CD4-positive, CD25-positive, alpha-beta regulatory T cell (primary cell): Measurements from ENCODE around the gene FOXC2. TPM values are rescaled to one million over a fixed set of nuclear protein-coding genes. Genes with fewer than 3 reads are reported as not detected.
A peak's percentile ranks its signal among the peaks of the same experiment; 100 is the strongest.

Experiments
- ATAC-seq, 2 donors: fragments of 150-1000 bp; cut with Tn5 transposase; one replicate each; pipeline ENCODE4 v1.10.0; 2021; ENCODE audit warnings: low read depth in 2 of 2, moderate number of reproducible peaks in 2 of 2, moderate library complexity in 1 of 2
- DNase-seq, 3 donors: peaks; one replicate each; pipeline versions ENCODE4 v3.0.0 to v3.0.0-alpha.2; 2012 to 2022; ENCODE audit warnings: mixed read lengths in 1 of 3
- H3K27ac ChIP-seq: one replicate; pipeline ENCODE4 v1.7.0; 2013; ENCODE audit warnings: mild to moderate bottlenecking, low read length; ENCODE audit not compliant: insufficient read depth, poor library complexity, severe bottlenecking
- H3K27me3 ChIP-seq: one replicate; pipeline ENCODE4 v1.7.0; 2013; ENCODE audit warnings: low read length; ENCODE audit not compliant: control insufficient read depth, insufficient read depth
- H3K36me3 ChIP-seq: one replicate; pipeline ENCODE4 v1.7.0; 2013; ENCODE audit warnings: mild to moderate bottlenecking, low read length, moderate library complexity; ENCODE audit not compliant: control insufficient read depth, insufficient read depth
- H3K4me1 ChIP-seq: 2 replicates; pipeline ENCODE4 v1.7.0; 2013; ENCODE audit warnings: mild to moderate bottlenecking, low read length; ENCODE audit not compliant: insufficient read depth, control insufficient read depth, poor library complexity, severe bottlenecking
- H3K4me3 ChIP-seq: one replicate; pipeline ENCODE4 v1.7.0; 2013; ENCODE audit warnings: low read depth, mild to moderate bottlenecking, low read length, moderate library complexity
- H3K9me3 ChIP-seq, 2 experiments: 1 replicate in 1 of 2; 2 replicates in 1 of 2; pipeline ENCODE4 v1.7.0; 2013; ENCODE audit warnings: low read length in 2 of 2, mild to moderate bottlenecking in 1 of 2, moderate library complexity in 1 of 2; ENCODE audit not compliant: control insufficient read depth in 2 of 2
- H3K27ac Mint-ChIP-seq, 3 donors: one replicate each; pipeline ENCODE4 v1.8.0; 2020 to 2022; ENCODE audit warnings: mild to moderate bottlenecking in 3 of 3, mixed read lengths in 3 of 3, moderate library complexity in 2 of 3
- H3K27me3 Mint-ChIP-seq: one replicate; pipeline ENCODE4 v1.8.0; 2022; ENCODE audit warnings: mild to moderate bottlenecking, mixed read lengths
- H3K36me3 Mint-ChIP-seq: one replicate; pipeline ENCODE4 v1.8.0; 2020; ENCODE audit warnings: mixed read lengths
- H3K4me1 Mint-ChIP-seq, 4 donors: one replicate each; pipeline ENCODE4 v1.8.0; 2020 to 2022; ENCODE audit warnings: mixed read lengths in 4 of 4, mild to moderate bottlenecking in 1 of 4
- H3K4me3 Mint-ChIP-seq, 4 donors: one replicate each; pipeline ENCODE4 v1.8.0; 2020 to 2022; ENCODE audit warnings: mild to moderate bottlenecking in 4 of 4, mixed read lengths in 4 of 4, moderate library complexity in 3 of 4
- H3K9me3 Mint-ChIP-seq, 7 donors: one replicate each; pipeline ENCODE4 v1.8.0; 2020 to 2022; ENCODE audit warnings: mixed read lengths in 7 of 7, mild to moderate bottlenecking in 3 of 7, moderate library complexity in 2 of 7
- polyA plus RNA-seq, 4 donors: library from polyadenylated mRNA; unstranded; fragments of 300-500 nt; fragmentation: Illumina TruSeq; gene quantifications; one replicate each; pipeline ENCODE4 v1.2.3, GENCODE V29; 2021
- total RNA-seq: library from RNA; stranded (reverse); gene quantifications from one replicate; pipeline ENCODE4 v1.2.3, GENCODE V29; 2022

Gene FOXC2
- total and polyA plus RNA-seq, 5 donors from 2014 or later = not detected

DNA sequence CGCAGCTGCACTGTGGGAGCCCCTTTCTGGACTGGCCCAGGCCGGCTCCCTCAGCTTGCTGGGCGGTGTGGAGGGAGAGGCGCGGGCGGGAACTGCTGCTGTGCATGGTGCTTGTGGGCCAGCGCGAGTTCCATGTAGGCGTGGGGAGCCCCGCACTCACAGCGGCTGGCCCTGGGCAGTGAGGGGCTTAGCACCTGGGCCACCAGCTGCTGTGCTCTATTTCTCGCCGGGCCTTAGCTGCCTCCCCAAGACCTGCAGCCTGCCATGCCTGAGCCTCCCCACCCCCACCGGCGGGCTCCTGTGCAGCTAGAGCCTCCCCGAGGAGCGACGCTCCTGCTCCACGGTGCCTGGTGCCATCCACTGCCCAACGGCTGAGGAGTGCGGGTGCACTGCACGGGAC, 13.3 kb upstream of the FOXC2 start:
- H3K4me1 Mint-ChIP-seq = peaks cover 12 to 37% (median 23%) of the 10 kb centered on the region in 4 donors
- Histone ChIP-seq H3K27me3 (no peaks in the 10 kb centered on the region), H3K4me1 (peaks cover 16% of the 10 kb centered on the region), H3K27ac (no peak overlapping the region), H3K36me3 (peaks cover 14% of the 10 kb centered on the region), H3K9me3 (no peaks in the 10 kb centered on the region), H3K4me3 (no peak overlapping the region)
- ATAC-seq = no peak
- H3K27ac Mint-ChIP-seq = no peak overlapping the region
- H3K4me3 Mint-ChIP-seq = peak overlapping the region in 3 of 4 donors; percentile 86 to 94 (median 91)
- DNase-seq = no peak
- H3K27me3 Mint-ChIP-seq = peaks cover 11% of the 10 kb centered on the region
- peaks cover 8% of the 10 kb centered on the region for H3K36me3 Mint-ChIP-seq
- H3K9me3 Mint-ChIP-seq = no peaks in the 10 kb centered on the region

DNA sequence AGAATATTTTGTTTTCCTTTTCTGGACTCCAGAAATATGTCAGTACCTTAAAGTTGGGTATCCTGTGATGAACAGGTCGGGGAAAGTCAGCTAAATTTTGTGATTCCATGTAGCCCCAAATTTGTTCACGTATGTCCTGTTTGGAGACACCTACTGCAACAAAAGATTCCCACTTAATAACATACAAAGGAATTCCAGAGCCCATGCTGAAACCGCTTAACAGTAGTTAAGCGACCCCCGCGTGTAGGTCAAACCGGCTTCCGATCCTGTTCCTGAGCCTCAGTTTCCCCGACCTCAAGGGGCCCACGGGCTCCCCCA, 12.1 kb upstream of the FOXC2 start:
- peak overlapping the region; percentile 89 for H3K27ac ChIP-seq
- H3K9me3 ChIP-seq = no peaks in the 10 kb centered on the region
- peak overlapping the region; percentile 93 for H3K4me3 ChIP-seq
- H3K36me3 Mint-ChIP-seq = peaks cover 7% of the 10 kb centered on the region
- peaks cover 0 to 2% (median 0%) of the 10 kb centered on the region in 7 donors for H3K9me3 Mint-ChIP-seq
- DNase-seq = peak in 1 of 3 donors; percentile 6
- H3K4me3 Mint-ChIP-seq = peak overlapping the region; percentile 91 to 99 (median 95)
- no peaks in the 10 kb centered on the region for H3K27me3 ChIP-seq
- H3K4me1 ChIP-seq = peaks cover 16% of the 10 kb centered on the region
- peaks cover 22% of the 10 kb centered on the region for H3K27me3 Mint-ChIP-seq
- H3K4me1 Mint-ChIP-seq = peaks cover 12 to 32% (median 22%) of the 10 kb centered on the region in 4 donors
- peak overlapping the region; percentile 95 to 99 (median 95) for H3K27ac Mint-ChIP-seq
- no peak for ATAC-seq
- H3K36me3 ChIP-seq = peaks cover 12% of the 10 kb centered on the region

DNA sequence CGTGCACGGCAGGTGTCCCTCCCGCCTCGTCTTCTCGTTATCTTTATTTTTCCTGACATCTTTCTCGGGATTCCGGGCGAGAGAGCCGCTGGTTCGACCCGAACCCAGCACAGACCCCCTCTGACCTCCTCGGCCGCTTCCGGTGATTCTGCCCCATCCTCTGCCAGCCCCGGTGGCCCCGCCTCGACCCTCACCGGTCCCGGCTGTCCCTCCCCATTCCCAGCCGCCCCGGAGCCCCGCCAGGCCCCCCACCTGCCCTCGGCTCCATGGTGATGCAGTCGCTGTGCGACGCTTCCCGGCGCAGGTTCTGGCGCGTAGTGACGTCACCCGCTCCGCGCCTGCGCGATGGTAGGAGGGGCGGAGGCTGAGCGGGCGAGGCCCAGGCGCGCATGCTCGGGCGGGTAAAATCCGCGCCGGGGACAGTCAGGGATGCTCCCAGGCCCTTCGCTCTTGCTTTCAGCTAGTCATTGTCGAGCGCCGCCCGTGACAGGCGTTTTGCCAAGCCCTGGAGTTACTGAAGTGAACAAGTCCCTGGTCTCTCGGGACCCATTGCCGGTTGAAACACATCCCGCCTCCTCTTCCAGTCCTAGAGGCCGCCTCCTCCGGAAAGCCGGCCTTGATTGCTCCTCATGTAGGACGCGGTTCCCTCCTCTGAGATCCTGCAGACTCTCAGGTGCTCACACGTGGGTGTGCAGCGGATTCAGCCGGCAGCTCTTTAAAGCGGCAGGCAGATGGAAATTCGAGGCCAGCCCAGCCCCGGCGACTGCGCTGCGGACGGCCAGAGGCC, 11.5 kb upstream of the FOXC2 start, which contains the start of gene MTHFSD:
Gene MTHFSD (minus strand): TSS at position 319 of the 787 bp plus-strand sequence. CDS start 51 bp downstream, at position 268.
- Histone ChIP-seq H3K9me3 (no peaks in the 10 kb centered on the region), H3K4me1 (peaks cover 16% of the 10 kb centered on the region), H3K27me3 (no peaks in the 10 kb centered on the region), H3K4me3 (peak within 1 kb of the TSS; percentile 93), H3K27ac (peak within 1 kb of the TSS; percentile 89), H3K36me3 (peaks cover 7% of the 10 kb centered on the region)
- Mint-ChIP-seq H3K4me1 (peaks cover 12 to 32% (median 22%) of the 10 kb centered on the region in 4 donors), H3K9me3 (peaks cover 0 to 2% (median 0%) of the 10 kb centered on the region in 7 donors), H3K27ac (peak within 1 kb of the TSS; percentile 95 to 99 (median 95)), H3K36me3 (peaks cover 7% of the 10 kb centered on the region), H3K27me3 (peaks cover 25% of the 10 kb centered on the region), H3K4me3 (peak within 1 kb of the TSS; percentile 91 to 99 (median 95))
- ATAC-seq (peak; percentile 86 to 88), DNase-seq (peak; percentile 91 to 95 (median 93))

DNA sequence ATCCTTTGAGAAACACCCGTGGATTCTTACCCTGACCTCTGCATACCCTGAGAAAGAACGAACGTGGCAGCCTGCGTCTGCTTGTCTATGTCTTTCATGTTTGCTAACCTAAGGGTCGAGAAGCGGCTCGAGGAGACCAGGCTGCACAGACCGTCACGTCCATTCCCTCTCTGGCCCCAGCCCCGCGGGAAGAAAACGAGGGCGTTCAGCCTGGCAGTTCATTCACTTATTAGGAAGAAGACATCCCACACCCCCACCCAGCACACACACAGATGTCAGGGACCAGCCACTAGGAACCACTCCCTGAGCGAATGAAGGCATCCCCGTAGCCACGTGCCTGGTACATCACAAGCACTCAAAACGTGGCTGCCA, 10.9 kb upstream of the FOXC2 start:
- ATAC-seq = no peak
- peaks cover 16% of the 10 kb centered on the region for H3K4me1 ChIP-seq
- Mint-ChIP-seq H3K4me3 (peak overlapping the region; percentile 91 to 99 (median 95)), H3K36me3 (peaks cover 7% of the 10 kb centered on the region), H3K9me3 (peaks cover 0 to 2% (median 0%) of the 10 kb centered on the region in 7 donors), H3K27ac (peak overlapping the region; percentile 95 to 99 (median 95)), H3K27me3 (peaks cover 28% of the 10 kb centered on the region), H3K4me1 (peaks cover 12 to 29% (median 22%) of the 10 kb centered on the region in 4 donors)
- DNase-seq = no peak
- no peaks in the 10 kb centered on the region for H3K27me3 ChIP-seq
- no peaks in the 10 kb centered on the region for H3K9me3 ChIP-seq
- H3K4me3 ChIP-seq = peak overlapping the region; percentile 82
- peaks cover 5% of the 10 kb centered on the region for H3K36me3 ChIP-seq
- peak overlapping the region; percentile 89 for H3K27ac ChIP-seq

DNA sequence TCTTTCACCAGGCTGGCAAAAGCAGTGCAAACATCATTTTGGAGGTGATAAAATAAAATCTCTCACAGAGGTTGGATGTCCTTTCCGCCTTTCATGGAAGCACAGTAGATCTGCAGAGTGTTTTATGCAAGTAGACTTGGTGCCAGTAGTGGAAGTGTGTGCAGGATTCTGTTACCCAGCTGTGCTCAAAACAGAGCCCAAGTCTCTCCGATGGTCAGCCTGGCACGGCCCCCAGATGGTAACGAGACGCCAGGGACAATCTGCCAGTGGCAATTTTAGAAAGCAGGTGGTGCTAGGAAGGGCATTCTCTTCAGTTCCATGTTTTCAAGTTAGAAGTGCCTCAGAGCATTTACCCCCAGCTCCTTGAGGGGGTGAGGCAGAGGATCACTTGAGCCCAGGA, 10.1 kb upstream of the FOXC2 start:
- H3K4me1 ChIP-seq = peaks cover 16% of the 10 kb centered on the region
- Mint-ChIP-seq H3K27ac (peak overlapping the region in 1 of 3 donors; percentile 99), H3K36me3 (peaks cover 7% of the 10 kb centered on the region), H3K27me3 (peaks cover 34% of the 10 kb centered on the region), H3K4me3 (peak overlapping the region in 2 of 4 donors; percentile 57 to 99), H3K4me1 (peaks cover 12 to 29% (median 22%) of the 10 kb centered on the region in 4 donors), H3K9me3 (peaks cover 0 to 2% (median 0%) of the 10 kb centered on the region in 7 donors)
- peaks cover 2% of the 10 kb centered on the region for H3K27me3 ChIP-seq
- no peaks in the 10 kb centered on the region for H3K9me3 ChIP-seq
- H3K27ac ChIP-seq = no peak overlapping the region
- peaks cover 4% of the 10 kb centered on the region for H3K36me3 ChIP-seq
- no peak overlapping the region for H3K4me3 ChIP-seq
- ATAC-seq (no peak), DNase-seq (no peak)

DNA sequence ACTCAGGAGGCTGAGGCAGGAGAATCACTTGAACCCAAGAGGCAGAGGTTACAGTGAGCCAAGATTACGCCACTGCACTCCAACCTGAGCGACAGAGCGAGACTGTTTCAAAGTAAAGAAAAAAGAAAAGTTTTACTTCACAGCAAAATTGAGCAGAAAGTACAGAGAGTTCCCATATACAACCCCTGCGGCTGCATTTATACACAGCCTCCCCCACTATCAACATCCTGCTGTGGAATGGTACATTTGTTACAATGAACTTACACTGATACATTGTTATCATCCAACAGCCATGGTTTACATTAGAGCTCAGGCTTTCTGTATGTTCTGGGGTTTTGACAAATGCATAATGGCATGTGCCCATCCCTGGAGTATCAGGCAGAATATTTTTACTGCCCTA, 9.0 kb upstream of the FOXC2 start:
- peak overlapping the region in 1 of 3 donors; percentile 34 for H3K27ac Mint-ChIP-seq
- H3K4me3 Mint-ChIP-seq = peak overlapping the region in 1 of 4 donors; percentile 25
- Histone ChIP-seq H3K4me3 (no peak overlapping the region), H3K9me3 (no peaks in the 10 kb centered on the region), H3K27me3 (peaks cover 2% of the 10 kb centered on the region), H3K36me3 (no peaks in the 10 kb centered on the region), H3K27ac (no peak overlapping the region), H3K4me1 (peaks cover 16% of the 10 kb centered on the region)
- peaks cover 10 to 26% (median 18%) of the 10 kb centered on the region in 4 donors for H3K4me1 Mint-ChIP-seq
- H3K9me3 Mint-ChIP-seq = peaks cover 0 to 4% (median 0%) of the 10 kb centered on the region in 7 donors
- peaks cover 39% of the 10 kb centered on the region for H3K27me3 Mint-ChIP-seq
- peaks cover 7% of the 10 kb centered on the region for H3K36me3 Mint-ChIP-seq
- no peak for DNase-seq
- ATAC-seq = no peak

DNA sequence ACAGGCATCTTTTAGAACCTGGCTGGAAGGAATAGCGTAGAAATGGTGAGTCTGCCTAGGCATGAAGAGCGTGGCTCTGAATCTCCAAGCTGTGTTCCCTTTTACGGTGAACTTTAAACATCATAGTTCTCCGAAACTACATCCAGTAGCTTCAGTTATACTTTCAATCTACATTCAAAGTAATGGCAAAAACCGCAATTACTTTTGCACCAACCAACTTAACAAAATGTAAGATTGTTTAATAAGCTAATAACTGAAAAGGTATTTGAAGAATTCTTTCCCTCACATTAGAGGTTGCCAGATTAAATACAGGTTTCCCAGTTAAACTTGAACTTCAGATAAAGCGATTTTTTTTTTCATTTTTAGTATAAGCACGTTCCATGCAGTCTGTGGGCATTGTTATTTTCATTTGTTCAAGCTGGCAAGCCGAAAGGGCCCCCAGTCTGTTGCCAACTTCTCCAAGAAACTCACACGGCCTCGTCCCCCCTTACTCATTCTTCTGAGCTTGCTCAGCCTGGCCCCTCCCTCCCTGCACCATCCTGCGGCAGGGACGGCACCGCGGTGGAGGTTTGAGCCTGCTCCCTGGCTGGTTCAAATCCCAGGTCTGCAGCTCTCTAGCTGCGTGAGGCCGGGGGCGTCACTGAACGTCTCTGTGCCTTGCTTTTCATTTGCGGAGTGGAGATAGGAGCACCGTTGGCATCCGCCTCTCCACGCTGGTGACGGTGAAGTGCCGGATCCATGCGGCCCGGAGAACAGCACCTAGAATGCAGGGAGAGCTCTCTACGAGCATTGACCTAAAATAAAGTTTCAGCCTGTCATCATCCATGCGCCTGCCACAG, 8.1 kb upstream of the FOXC2 start:
- peaks cover 0 to 4% (median 0%) of the 10 kb centered on the region in 7 donors for H3K9me3 Mint-ChIP-seq
- H3K27ac Mint-ChIP-seq = no peak overlapping the region
- H3K4me3 ChIP-seq = no peak overlapping the region
- H3K36me3 ChIP-seq = no peaks in the 10 kb centered on the region
- no peaks in the 10 kb centered on the region for H3K9me3 ChIP-seq
- H3K4me1 ChIP-seq = peaks cover 16% of the 10 kb centered on the region
- peaks cover 5% of the 10 kb centered on the region for H3K27me3 ChIP-seq
- DNase-seq (no peak), ATAC-seq (no peak)
- peaks cover 7% of the 10 kb centered on the region for H3K36me3 Mint-ChIP-seq
- H3K4me1 Mint-ChIP-seq = peaks cover 7 to 23% (median 16%) of the 10 kb centered on the region in 4 donors
- peaks cover 47% of the 10 kb centered on the region for H3K27me3 Mint-ChIP-seq
- peak overlapping the region in 1 of 4 donors; percentile 7 for H3K4me3 Mint-ChIP-seq
- no peak overlapping the region for H3K27ac ChIP-seq
